Fibroblast of lung (primary cell): ENCODE data around the gene DRAP1. TPM values are rescaled to one million over a fixed set of nuclear protein-coding genes. Genes with fewer than 3 reads are reported as not detected.

Experiments
- DNase-seq, 2 donors: peaks; one replicate each; pipeline versions ENCODE4 v3.0.0 to v3.0.0-alpha.2; 2010; ENCODE audit warnings: low read depth in 2 of 2
- H2AFZ ChIP-seq: 2 replicates; pipeline ENCODE4 v1.5.1; 2012; ENCODE audit warnings: low read length, control low read depth, inconsistent platforms
- H3K27ac ChIP-seq: 2 replicates; pipeline ENCODE4 v1.5.1; 2011; ENCODE audit warnings: low read length, control low read depth; ENCODE audit not compliant: insufficient read depth
- H3K27me3 ChIP-seq: 2 replicates; pipeline ENCODE4 v1.5.1; 2011; ENCODE audit warnings: mild to moderate bottlenecking, low read length; ENCODE audit not compliant: control insufficient read depth, insufficient read depth
- H3K36me3 ChIP-seq: 2 replicates; pipeline ENCODE4 v1.5.1; 2011; ENCODE audit warnings: low read length; ENCODE audit not compliant: control insufficient read depth, insufficient read depth
- H3K4me1 ChIP-seq: 2 replicates; pipeline ENCODE4 v1.5.1; 2011; ENCODE audit warnings: low read length; ENCODE audit not compliant: control insufficient read depth, insufficient read depth; ENCODE audit errors: extremely low read depth
- H3K4me2 ChIP-seq: 2 replicates; pipeline ENCODE4 v1.5.1; 2011; ENCODE audit warnings: low read length, control low read depth; ENCODE audit not compliant: insufficient read depth; ENCODE audit errors: extremely low read depth
- H3K4me3 ChIP-seq, 4 experiments: fragments of 200-600 bp in 1 of 4; sonication (generic) in 1 of 4; replicated peaks in 1 of 4; 2 replicates each; pipeline ENCODE4 v1.5.1; 2011 to 2016; ENCODE audit warnings: low read length in 4 of 4, low read depth in 3 of 4, mild to moderate bottlenecking in 3 of 4, control low read depth in 2 of 4, inconsistent platforms in 1 of 4, mixed read lengths in 1 of 4; ENCODE audit not compliant: insufficient read depth in 1 of 4; ENCODE audit errors: control extremely low read depth in 1 of 4
- H3K79me2 ChIP-seq: 2 replicates; pipeline ENCODE4 v1.5.1; 2012; ENCODE audit warnings: mild to moderate bottlenecking, low read length, inconsistent platforms; ENCODE audit not compliant: control insufficient read depth, insufficient read depth
- H3K9ac ChIP-seq: 2 replicates; pipeline ENCODE4 v1.5.1; 2011; ENCODE audit warnings: mild to moderate bottlenecking, low read length, control low read depth; ENCODE audit not compliant: insufficient read depth
- H3K9me3 ChIP-seq: 2 replicates; pipeline ENCODE4 v1.5.1; 2012; ENCODE audit warnings: low read depth, low read length; ENCODE audit not compliant: control insufficient read depth, insufficient read depth
- H4K20me1 ChIP-seq: 2 replicates; pipeline ENCODE4 v1.5.1; 2011; ENCODE audit warnings: low read length; ENCODE audit not compliant: control insufficient read depth, insufficient read depth; ENCODE audit errors: extremely low read depth
- CTCF ChIP-seq, 2 donors: IDR thresholded peaks in 1 of 2; conservative IDR thresholded peaks in 1 of 2; 1 replicate in 1 of 2; 2 replicates in 1 of 2; pipeline ENCODE4 v1.5.1; 2011 to 2012; ENCODE audit warnings: low read length in 2 of 2, control low read depth in 1 of 2, inconsistent platforms in 1 of 2, low read depth in 1 of 2, mild to moderate bottlenecking in 1 of 2
- EZH2 ChIP-seq: IDR thresholded peaks from 2 replicates; pipeline ENCODE4 v1.5.1; 2012; ENCODE audit warnings: low read length, control low read depth, mild to moderate bottlenecking; ENCODE audit errors: missing control alignments
- polyA plus RNA-seq, 2 donors: library from polyadenylated mRNA; depleted of rRNA in 1 of 2; stranded (reverse) in 1 of 2; unstranded in 1 of 2; fragments of >200 nt; gene quantifications; 2 replicates each; pipeline ENCODE4 v1.2.1, GENCODE V29; 2011 to 2012; ENCODE audit warnings: missing spikeins in 1 of 2
- total RNA-seq: library from RNA; depleted of rRNA; stranded (reverse); fragments of >200 nt; gene quantifications from 2 replicates; pipeline ENCODE4 v1.2.1, GENCODE V29; 2014

The DRAP1 gene
- total and polyA plus RNA-seq, 2 donors (not counting 1 experiment from before 2014, with no cell fraction given): 130 to 300 TPM

GRCh38 chr11:65915101-65915820 lies 4.0 kb upstream of the DRAP1 start:
- Histone ChIP-seq H3K4me3 (peak overlapping the region in 1 of 4 experiments; percentile 14), H3K9me3 (no peaks in the 10 kb centered on the region), H3K4me2 (peak overlapping the region; percentile 46), H2AFZ (no peak overlapping the region), H3K27ac (peak overlapping the region; percentile 99), H3K9ac (peak overlapping the region; percentile 52), H3K4me1 (peaks cover 59% of the 10 kb centered on the region), H3K27me3 (no peaks in the 10 kb centered on the region), H4K20me1 (no peaks in the 10 kb centered on the region), H3K36me3 (peaks cover 8% of the 10 kb centered on the region), H3K79me2 (peaks cover 57% of the 10 kb centered on the region)
- peak in 1 of 2 donors; percentile 17 for DNase-seq
- TF ChIP-seq CTCF (conservative IDR thresholded peaks at IDR 0.05 in 1 of 2, IDR thresholded peaks at IDR 0.05 in 1 of 2; ENCODE audit: low read depth in 1 of 2, low read length in 2 of 2): no peak
- no peak for TF ChIP-seq EZH2

DNA sequence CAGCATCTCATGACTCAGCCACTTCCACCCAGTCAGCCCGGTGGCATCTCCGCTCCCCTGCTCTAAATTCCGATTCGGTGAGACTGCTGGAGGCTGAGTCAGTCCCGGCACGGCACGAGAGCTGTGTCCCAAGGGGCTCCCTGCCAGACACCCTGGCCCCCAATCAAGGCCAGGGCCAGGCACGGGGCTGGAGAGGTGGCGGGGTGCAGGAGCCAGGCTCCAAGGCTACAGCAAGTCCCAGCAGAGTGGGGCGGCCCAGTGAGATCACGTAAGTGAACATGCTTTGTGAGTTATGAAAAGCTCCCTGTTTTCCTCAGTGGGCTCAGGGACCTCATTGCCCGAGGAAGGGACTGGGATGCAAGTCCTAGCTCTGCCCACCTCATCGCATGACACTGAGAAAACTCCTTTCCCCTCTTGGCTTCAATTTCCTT lies 3.4 kb upstream of the DRAP1 start:
- no peaks in the 10 kb centered on the region for H3K9me3 ChIP-seq

More for the DNA sequence above, 3.4 kb upstream of the DRAP1 start:
- Histone ChIP-seq H4K20me1 (no peaks in the 10 kb centered on the region), H3K27ac (peak overlapping the region; percentile 99), H2AFZ (no peak overlapping the region), H3K4me3 (peak overlapping the region in 2 of 4 experiments; percentile 28 to 94), H3K36me3 (peaks cover 12% of the 10 kb centered on the region), H3K9ac (peak overlapping the region; percentile 48), H3K4me2 (peak overlapping the region; percentile 80), H3K27me3 (no peaks in the 10 kb centered on the region), H3K79me2 (peaks cover 63% of the 10 kb centered on the region), H3K4me1 (peaks cover 62% of the 10 kb centered on the region)
- TF ChIP-seq EZH2 (no peak), CTCF (conservative IDR thresholded peaks at IDR 0.05 in 1 of 2, IDR thresholded peaks at IDR 0.05 in 1 of 2; ENCODE audit: low read depth in 1 of 2, low read length in 2 of 2) (no peak)
- peak; percentile 95 to 97 for DNase-seq
